Stimulated activated naive CD4-positive, alpha-beta T cell (primary cell): Measurements from ENCODE around the gene CEP120.

Experiments used
- DNase-seq, 6 experiments: peaks; one replicate each; lab custom pipeline; 2025; lab: John Stamatoyannopoulos, UW

The CEP120 gene

GRCh38 chr5:123299136-123299535 is 124.1 kb downstream of the CEP120 start:
- no peak for DNase-seq

GRCh38 chr5:123298335-123299030 is 124.7 kb downstream of the CEP120 start:
- DNase-seq = no peak

- no peak for DNase-seq
These were observed 125.3 kb downstream of the CEP120 start for GRCh38 chr5:123297866-123298265.

GRCh38 chr5:123297198-123297831 is 125.9 kb downstream of the CEP120 start:
- DNase-seq = no peak
